ENCODE measurements around the gene NOL4L.

The NOL4L gene

DNA sequence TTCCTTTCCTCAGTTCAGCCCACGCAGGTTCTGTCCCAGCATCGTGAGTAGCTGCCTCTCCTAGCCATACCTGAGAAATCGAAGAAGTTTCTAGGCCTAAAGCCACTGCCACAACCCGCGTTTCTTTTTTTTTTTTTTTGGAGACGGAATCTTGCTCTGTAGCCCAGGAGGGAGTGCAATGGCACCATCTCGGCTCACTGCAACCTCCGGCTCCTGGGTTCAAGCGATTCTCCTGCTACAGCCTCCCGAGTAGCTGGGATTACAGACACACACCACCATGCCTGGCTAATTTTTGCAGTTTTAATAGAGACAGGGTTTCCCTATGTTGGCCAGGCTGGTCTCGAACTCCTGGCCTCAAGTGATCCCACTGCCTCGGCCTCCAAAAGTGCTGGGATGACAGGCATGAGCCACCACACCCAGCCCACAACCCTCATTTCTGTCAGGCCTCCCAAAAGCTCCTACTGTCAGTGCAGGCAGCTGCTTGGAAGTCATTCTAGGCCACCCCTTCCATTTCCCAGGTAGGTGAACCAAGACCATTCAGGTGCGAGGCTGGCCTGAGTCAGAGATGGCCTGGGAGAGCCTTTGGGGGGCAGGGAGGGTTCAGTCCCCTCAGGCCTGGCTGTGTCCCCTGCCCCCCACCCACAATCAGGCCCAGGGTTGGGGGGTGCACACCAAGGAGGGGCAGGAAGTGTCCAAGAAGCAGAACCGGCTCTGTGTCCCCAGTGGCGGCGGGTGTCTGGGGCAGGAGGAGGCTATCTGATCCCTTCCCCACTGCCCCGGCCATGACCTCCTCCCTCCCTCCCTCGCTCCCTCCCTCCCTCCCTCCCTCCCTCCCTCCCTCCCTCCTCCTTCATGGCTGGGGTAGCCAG lies 47.2 kb downstream of the NOL4L start:
- H3K79me2 ChIP-seq (ENCODE audit: control insufficient read depth, insufficient read depth, low read length, unreplicated experiment), result no peaks in the 10 kb centered on the region

DNA sequence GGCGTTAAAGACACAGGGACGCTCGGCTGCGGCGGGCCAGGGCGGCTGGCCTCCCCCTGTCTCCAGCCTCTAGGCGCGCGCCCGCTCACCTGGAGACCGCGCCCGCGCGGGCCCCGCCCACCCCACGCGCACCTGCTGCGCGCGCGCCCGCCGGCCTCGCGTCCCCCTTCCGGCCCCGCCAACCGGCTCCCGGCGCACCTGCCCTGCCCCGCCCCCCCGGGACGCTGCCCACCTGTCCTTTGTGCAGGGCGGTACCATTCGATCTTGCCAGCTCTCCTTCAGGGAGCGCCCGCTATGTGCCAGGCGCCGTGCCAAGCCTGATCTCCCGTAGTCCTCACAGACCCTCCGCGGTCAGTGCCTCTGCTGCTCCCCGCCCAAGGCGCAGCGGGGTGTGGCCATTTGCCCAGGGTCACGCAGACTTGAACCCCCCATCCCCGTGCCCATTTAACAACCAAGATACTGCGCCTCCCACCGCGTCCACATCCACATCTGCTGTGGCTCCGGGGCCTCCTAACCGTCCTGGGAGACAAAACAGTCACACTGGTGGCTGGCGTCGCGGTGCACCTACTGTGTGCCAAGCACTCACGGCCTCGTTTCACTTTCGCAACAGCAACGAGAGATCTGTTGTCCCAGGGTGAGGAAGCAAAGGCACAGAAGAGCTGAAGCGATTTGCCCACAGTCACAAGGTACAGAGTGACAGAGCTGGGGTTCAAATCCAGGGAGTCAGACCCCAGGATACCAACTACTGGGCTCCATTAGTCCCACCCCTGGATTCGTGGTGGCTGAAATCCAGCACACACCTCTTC lies 48.1 kb downstream of the NOL4L start:
- Histone ChIP-seq H3K36me3 (ENCODE audit: insufficient read depth, low read length) (no peaks in the 10 kb centered on the region), H3K4me3 (ENCODE audit: low read depth, low read length) (peak overlapping the region; percentile 65), H3K4me1 (ENCODE audit: control insufficient read depth, insufficient read depth, low read length, unreplicated experiment) (no peaks in the 10 kb centered on the region), H2AFZ (ENCODE audit: low read length, unreplicated experiment) (no peak overlapping the region), H3K27me3 (ENCODE audit: insufficient read depth, low read length) (peaks cover 7% of the 10 kb centered on the region; the same call in 1 of the 2 replicates), H3K79me2 (ENCODE audit: control insufficient read depth, insufficient read depth, low read length, unreplicated experiment) (no peaks in the 10 kb centered on the region), H3K27ac (ENCODE audit: low read depth, low read length) (no peak overlapping the region)

More for the DNA sequence above, 47.2 kb downstream of the NOL4L start:
- Histone ChIP-seq H3K4me3 (ENCODE audit: low read depth, low read length) (no peak overlapping the region; the same call in 1 of the 2 replicates), H3K36me3 (ENCODE audit: insufficient read depth, low read length) (no peaks in the 10 kb centered on the region), H3K4me1 (ENCODE audit: control insufficient read depth, insufficient read depth, low read length, unreplicated experiment) (no peaks in the 10 kb centered on the region), H3K27me3 (ENCODE audit: insufficient read depth, low read length) (peaks cover 7% of the 10 kb centered on the region; the same call in 1 of the 2 replicates), H3K27ac (ENCODE audit: low read depth, low read length) (no peak overlapping the region), H2AFZ (ENCODE audit: low read length, unreplicated experiment) (no peak overlapping the region)

DNA sequence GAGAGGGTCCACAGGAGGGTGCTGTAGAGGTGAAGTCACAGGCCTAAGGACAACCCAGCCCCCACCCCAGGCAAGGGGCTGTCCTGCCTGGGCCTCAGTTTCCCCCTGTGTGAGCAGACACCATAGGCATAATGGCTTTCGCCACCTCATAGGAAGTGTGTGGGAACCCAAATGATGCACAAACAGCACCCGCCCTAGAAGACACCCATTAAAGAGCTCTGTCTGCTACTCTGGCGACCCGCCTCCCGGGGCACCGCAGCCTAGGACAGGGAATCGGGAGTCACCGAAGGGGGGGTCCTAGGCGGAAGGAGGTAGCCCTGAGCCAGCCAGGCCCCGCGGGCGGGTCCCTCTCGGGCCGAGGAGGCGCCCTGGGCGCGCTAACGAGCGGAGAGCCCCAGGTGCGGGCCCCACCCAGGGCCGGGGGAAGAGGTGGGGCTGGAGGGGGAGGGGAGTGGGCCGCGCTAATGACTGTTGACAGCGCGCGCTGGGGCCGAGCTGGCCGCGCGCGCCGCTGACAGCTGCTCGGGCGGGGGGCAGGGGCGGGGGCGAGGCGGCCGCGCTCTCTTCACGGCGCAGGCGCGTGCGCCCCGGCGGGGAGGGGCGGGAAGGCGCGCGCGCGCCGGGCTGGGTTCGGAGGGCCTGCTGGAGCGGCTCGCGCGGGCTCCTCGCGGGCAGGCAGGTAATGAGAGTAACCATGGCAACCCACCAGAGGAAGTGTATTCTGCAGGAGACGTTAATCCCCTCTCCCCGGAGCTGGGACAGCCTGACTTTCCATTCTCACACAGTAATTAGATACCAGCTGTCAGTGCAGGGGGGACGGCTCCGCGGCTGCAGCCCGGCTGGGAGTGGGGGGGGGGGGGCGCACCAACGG lies 48.9 kb downstream of the NOL4L start:
- Histone ChIP-seq H3K27ac (ENCODE audit: low read depth, low read length) (no peak overlapping the region), H3K79me2 (ENCODE audit: control insufficient read depth, insufficient read depth, low read length, unreplicated experiment) (no peaks in the 10 kb centered on the region), H3K4me3 (ENCODE audit: low read depth, low read length) (peak overlapping the region; percentile 72)

DNA sequence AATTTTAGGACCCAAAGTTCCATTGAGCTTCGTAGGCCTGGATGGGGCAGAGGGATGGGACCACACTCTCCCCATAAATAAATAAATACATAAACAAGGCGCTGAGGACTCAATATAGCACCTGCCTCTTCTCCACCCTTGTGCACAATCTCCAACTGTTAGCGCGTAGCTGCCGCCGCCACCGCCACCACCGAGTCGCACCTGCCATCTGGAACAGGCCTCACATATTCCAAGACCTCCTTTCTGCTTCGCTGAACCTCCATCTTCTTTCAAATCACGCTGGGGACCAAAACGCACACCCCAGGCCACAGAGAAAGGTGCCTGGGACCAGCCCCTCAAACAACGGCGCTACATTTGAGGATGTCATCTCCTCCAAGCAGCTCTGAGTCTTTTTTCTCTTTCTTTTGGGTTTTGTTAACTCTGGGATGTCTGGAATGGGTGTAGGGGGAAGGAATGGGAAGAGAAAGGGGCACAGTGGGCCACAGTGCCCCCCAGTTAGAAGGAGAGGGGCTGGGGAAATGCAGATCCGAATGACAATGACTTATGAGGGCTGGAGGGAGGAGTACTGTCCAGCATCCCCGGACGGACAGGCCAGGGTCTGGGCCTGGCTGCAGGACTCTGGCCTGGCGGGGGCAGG lies 49.7 kb downstream of the NOL4L start:
- Histone ChIP-seq H3K27ac (ENCODE audit: low read depth, low read length) (no peak overlapping the region), H3K4me3 (ENCODE audit: low read depth, low read length) (no peak overlapping the region), H3K27me3 (ENCODE audit: insufficient read depth, low read length) (peaks cover 7% of the 10 kb centered on the region; the same call in 1 of the 2 replicates), H3K36me3 (ENCODE audit: insufficient read depth, low read length) (no peaks in the 10 kb centered on the region), H2AFZ (ENCODE audit: low read length, unreplicated experiment) (no peak overlapping the region), H3K4me1 (ENCODE audit: control insufficient read depth, insufficient read depth, low read length, unreplicated experiment) (no peaks in the 10 kb centered on the region), H3K79me2 (ENCODE audit: control insufficient read depth, insufficient read depth, low read length, unreplicated experiment) (no peaks in the 10 kb centered on the region)

More for the DNA sequence above, 48.9 kb downstream of the NOL4L start:
- Histone ChIP-seq H3K27me3 (ENCODE audit: insufficient read depth, low read length) (peaks cover 7% of the 10 kb centered on the region; the same call in 1 of the 2 replicates), H3K36me3 (ENCODE audit: insufficient read depth, low read length) (no peaks in the 10 kb centered on the region), H3K4me1 (ENCODE audit: control insufficient read depth, insufficient read depth, low read length, unreplicated experiment) (no peaks in the 10 kb centered on the region), H2AFZ (ENCODE audit: low read length, unreplicated experiment) (peak overlapping the region; percentile 8)

DNA sequence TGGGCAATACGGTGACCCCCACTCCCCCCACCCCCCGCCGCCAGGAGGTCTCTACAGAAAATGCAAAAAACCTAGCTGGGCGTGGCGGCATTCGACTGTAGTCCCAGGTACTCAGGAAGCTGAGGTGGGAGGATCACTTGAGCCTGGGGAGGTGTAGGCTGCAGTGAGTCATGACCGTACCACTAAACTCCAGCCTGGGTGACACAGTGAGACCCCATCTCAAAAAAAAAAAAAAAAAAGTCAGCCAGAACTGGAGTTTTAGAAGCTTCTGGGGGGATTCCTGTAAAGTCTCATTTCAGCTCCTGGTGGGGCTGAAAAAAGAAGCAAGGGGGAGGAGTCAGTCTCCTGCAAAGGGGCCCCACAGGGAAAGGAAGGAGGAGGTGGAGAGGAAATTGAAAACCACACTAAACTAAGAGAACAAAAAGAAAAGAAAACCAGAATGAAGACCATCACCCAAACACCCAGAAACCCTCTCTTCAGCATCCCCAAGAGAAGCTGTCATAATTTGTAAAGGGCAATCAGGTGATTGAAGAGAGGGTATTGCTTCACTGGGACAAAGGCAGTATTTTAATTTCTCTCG lies 50.4 kb downstream of the NOL4L start:
- H3K36me3 ChIP-seq (ENCODE audit: insufficient read depth, low read length), result no peaks in the 10 kb centered on the region
- no peak overlapping the region for H2AFZ ChIP-seq (ENCODE audit: low read length, unreplicated experiment)
- H3K79me2 ChIP-seq (ENCODE audit: control insufficient read depth, insufficient read depth, low read length, unreplicated experiment), result no peaks in the 10 kb centered on the region
- no peak overlapping the region for H3K4me3 ChIP-seq (ENCODE audit: low read depth, low read length)
- no peak overlapping the region for H3K27ac ChIP-seq (ENCODE audit: low read depth, low read length)
- no peaks in the 10 kb centered on the region for H3K4me1 ChIP-seq (ENCODE audit: control insufficient read depth, insufficient read depth, low read length, unreplicated experiment)
- peaks cover 7% of the 10 kb centered on the region; the same call in 1 of the 2 replicates for H3K27me3 ChIP-seq (ENCODE audit: insufficient read depth, low read length)

DNA sequence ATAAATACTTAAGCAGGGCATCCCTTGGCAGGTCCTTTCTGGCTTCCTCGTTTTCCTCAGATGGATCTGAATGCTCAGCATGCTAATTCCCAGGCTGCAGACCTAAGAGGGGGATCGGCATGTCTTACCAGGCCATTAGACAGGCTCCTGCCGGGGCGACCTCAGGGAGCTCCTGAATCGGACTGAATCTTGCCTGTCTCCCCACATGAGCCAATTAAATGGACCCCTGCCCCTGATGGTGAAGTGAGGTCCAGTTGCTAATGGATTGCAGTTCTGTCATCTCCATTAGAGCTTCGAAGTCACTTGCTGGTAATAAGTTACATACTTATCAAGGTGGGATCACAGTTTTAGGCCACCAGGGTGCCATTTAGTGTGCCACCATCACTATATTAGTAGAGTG lies 51.4 kb downstream of the NOL4L start:
- Histone ChIP-seq H3K79me2 (ENCODE audit: control insufficient read depth, insufficient read depth, low read length, unreplicated experiment) (no peaks in the 10 kb centered on the region), H3K27me3 (ENCODE audit: insufficient read depth, low read length) (peaks cover 7% of the 10 kb centered on the region; the same call in 1 of the 2 replicates), H3K36me3 (ENCODE audit: insufficient read depth, low read length) (no peaks in the 10 kb centered on the region), H2AFZ (ENCODE audit: low read length, unreplicated experiment) (no peak overlapping the region), H3K27ac (ENCODE audit: low read depth, low read length) (no peak overlapping the region), H3K4me1 (ENCODE audit: control insufficient read depth, insufficient read depth, low read length, unreplicated experiment) (no peaks in the 10 kb centered on the region), H3K4me3 (ENCODE audit: low read depth, low read length) (no peak overlapping the region)

DNA sequence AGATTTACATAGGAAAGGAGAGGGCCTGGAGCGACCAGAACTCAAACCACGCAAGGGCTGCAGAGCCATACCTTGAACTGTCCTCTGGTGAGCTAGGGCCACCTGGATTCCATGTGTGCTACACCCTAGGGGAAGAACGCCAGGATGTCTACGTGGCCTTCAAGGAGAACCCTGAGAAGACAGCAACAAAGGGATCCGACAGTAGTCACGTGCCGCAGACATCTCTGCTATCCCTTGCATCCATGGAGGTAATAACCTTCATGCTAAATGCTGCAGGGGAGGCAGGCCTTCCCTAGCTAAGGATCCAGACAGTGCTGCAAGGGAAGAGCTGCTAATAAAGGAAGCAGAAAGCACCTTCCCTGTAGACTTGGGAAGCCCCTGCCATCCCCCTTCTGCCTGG lies 52.9 kb downstream of the NOL4L start:
- Histone ChIP-seq H3K79me2 (ENCODE audit: control insufficient read depth, insufficient read depth, low read length, unreplicated experiment) (no peaks in the 10 kb centered on the region), H3K4me1 (ENCODE audit: control insufficient read depth, insufficient read depth, low read length, unreplicated experiment) (no peaks in the 10 kb centered on the region), H3K27ac (ENCODE audit: low read depth, low read length) (no peak overlapping the region), H2AFZ (ENCODE audit: low read length, unreplicated experiment) (no peak overlapping the region), H3K36me3 (ENCODE audit: insufficient read depth, low read length) (no peaks in the 10 kb centered on the region), H3K4me3 (ENCODE audit: low read depth, low read length) (no peak overlapping the region), H3K27me3 (ENCODE audit: insufficient read depth, low read length) (peaks cover 3% of the 10 kb centered on the region; the same call in 1 of the 2 replicates)

DNA sequence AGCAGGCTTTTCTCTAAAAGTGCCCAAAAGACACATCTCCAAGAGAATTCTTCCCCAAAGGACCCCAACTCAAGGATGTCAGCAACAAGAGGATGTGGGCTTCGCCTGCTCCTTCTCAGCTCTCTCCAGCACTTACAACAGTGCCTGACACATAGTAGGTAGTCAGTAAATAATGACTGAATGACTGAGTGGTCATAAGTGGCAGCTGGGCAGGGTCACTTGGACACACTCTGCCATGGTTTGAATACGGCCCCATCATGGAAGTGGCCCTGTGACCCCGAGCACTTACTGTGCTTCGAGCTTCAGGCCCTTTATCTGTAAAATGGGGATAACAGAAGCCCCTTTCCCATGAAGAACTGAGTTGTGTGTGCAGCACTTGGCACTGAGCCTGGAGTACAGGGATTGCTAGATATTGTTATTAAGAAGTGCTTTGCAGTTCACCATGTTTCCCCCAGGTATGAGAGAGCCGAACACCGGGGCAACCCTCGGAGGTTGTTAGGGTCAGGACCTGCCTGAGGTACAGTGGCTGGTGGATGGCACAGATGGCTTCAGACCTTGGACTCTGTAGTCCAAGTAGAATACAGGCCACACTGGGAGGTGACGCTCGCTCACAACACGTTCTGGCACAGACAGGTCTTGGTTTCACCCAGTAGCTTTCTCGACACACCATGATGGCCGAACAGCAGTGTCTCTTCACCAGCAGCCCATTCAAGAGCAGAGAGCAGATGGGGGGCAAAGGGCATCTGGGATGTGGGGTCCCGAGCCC lies 56.0 kb downstream of the NOL4L start:
- Histone ChIP-seq H3K79me2 (ENCODE audit: control insufficient read depth, insufficient read depth, low read length, unreplicated experiment) (no peaks in the 10 kb centered on the region), H3K36me3 (ENCODE audit: insufficient read depth, low read length) (no peaks in the 10 kb centered on the region), H3K4me1 (ENCODE audit: control insufficient read depth, insufficient read depth, low read length, unreplicated experiment) (no peaks in the 10 kb centered on the region), H3K27me3 (ENCODE audit: insufficient read depth, low read length) (no peaks in the 10 kb centered on the region), H2AFZ (ENCODE audit: low read length, unreplicated experiment) (no peak overlapping the region), H3K4me3 (ENCODE audit: low read depth, low read length) (no peak overlapping the region), H3K27ac (ENCODE audit: low read depth, low read length) (no peak overlapping the region)

DNA sequence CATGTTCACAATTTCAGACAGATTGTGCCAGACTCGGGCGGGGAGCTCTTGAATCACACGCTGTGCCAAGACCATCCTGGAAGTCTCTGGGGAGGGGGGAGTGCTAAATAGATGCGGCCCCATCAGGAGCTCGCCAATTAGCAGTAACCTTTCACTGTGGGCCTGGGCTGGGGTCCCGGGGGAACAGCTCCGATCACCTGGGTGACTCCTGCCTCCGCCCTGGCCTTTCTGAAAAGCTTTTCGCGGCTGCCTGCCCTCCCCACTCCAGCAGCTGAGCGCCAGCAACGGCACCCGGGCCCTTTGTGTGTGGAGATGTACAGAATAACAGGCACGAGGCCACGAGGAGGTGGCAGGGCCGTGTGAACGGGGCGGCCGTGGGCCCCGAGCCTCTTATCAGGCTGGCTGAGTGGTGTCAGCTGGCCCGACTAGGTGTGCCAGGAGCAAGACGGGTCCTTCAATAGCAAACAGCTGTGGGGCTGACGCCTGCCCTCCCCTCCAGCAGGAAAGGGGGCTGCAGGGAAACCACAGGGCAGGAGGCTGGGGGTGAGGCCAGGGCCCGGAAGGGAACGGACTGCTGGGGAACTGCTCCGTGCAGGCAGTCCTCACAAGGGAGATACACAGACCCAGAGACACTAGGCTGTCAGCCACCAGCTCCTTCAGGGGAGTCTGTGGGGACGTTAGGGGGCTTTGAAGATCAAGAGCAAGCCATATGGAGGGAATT lies 56.8 kb downstream of the NOL4L start:
- Histone ChIP-seq H3K4me3 (ENCODE audit: low read depth, low read length) (no peak overlapping the region), H3K27ac (ENCODE audit: low read depth, low read length) (no peak overlapping the region), H2AFZ (ENCODE audit: low read length, unreplicated experiment) (no peak overlapping the region), H3K36me3 (ENCODE audit: insufficient read depth, low read length) (no peaks in the 10 kb centered on the region), H3K27me3 (ENCODE audit: insufficient read depth, low read length) (no peaks in the 10 kb centered on the region), H3K4me1 (ENCODE audit: control insufficient read depth, insufficient read depth, low read length, unreplicated experiment) (no peaks in the 10 kb centered on the region), H3K79me2 (ENCODE audit: control insufficient read depth, insufficient read depth, low read length, unreplicated experiment) (no peaks in the 10 kb centered on the region)

All from ACC112 (cell line).